MM.1S (cell line): ENCODE data around the gene JMJD7.

Experiments
- DNase-seq: peaks from one replicate; pipeline ENCODE4 v3.0.0-alpha.2; 2015
- H2AFZ ChIP-seq: fragments of 300-600 bp; sonication (generic); 2 replicates; pipeline ENCODE4 v1.6.0; 2016; ENCODE audit warnings: antibody characterized with exemption, low read length
- H3F3A ChIP-seq: fragments of 300-600 bp; sonication (generic); 2 replicates; pipeline ENCODE4 v1.6.1; 2016; ENCODE audit warnings: mild to moderate bottlenecking, antibody characterized with exemption, low read length, moderate library complexity, mixed read lengths; ENCODE audit not compliant: insufficient read depth
- H3K27ac ChIP-seq: fragments of 300-600 bp; sonication (generic); 2 replicates; pipeline ENCODE4 v1.5.1; 2016; ENCODE audit warnings: mild to moderate bottlenecking, low read length
- H3K27me3 ChIP-seq: fragments of 300-600 bp; sonication (generic); replicated peaks from 2 replicates; pipeline ENCODE4 v1.6.0; 2016; ENCODE audit warnings: low read length; ENCODE audit not compliant: insufficient read depth
- H3K36me3 ChIP-seq: fragments of 300-600 bp; sonication (generic); replicated peaks from 2 replicates; pipeline ENCODE4 v1.6.1; 2016; ENCODE audit warnings: mild to moderate bottlenecking, low read length, mixed read lengths; ENCODE audit not compliant: insufficient read depth
- H3K4me1 ChIP-seq: fragments of 300-600 bp; sonication (generic); 2 replicates; pipeline ENCODE4 v1.6.1; 2016; ENCODE audit warnings: low read length, mixed read lengths
- H3K4me2 ChIP-seq: fragments of 300-600 bp; sonication (generic); 2 replicates; pipeline ENCODE4 v1.6.0; 2016; ENCODE audit warnings: low read depth, low read length
- H3K4me3 ChIP-seq: fragments of 300-600 bp; sonication (generic); 2 replicates; pipeline ENCODE4 v1.5.1; 2016; ENCODE audit warnings: low read length, mixed read lengths
- H3K79me2 ChIP-seq: fragments of 300-600 bp; sonication (generic); 2 replicates; pipeline ENCODE4 v1.6.1; 2016; ENCODE audit warnings: mixed run types, low read length, mixed read lengths
- H3K9ac ChIP-seq: fragments of 300-600 bp; sonication (generic); 2 replicates; pipeline ENCODE4 v1.6.1; 2016; ENCODE audit warnings: low read length, mixed read lengths
- H3K9me2 ChIP-seq: fragments of 300-600 bp; sonication (generic); replicated peaks from 2 replicates; pipeline ENCODE4 v1.6.1; 2016; ENCODE audit warnings: mild to moderate bottlenecking, low read length, mixed read lengths; ENCODE audit not compliant: insufficient read depth
- H3K9me3 ChIP-seq: fragments of 300-600 bp; sonication (generic); replicated peaks from 2 replicates; pipeline ENCODE4 v1.6.1; 2016; ENCODE audit warnings: mild to moderate bottlenecking, low read length, mixed read lengths; ENCODE audit not compliant: insufficient read depth
- H4K20me1 ChIP-seq: fragments of 300-600 bp; sonication (generic); 2 replicates; pipeline ENCODE4 v1.6.1; 2016; ENCODE audit warnings: mild to moderate bottlenecking, low read length, moderate library complexity, mixed read lengths; ENCODE audit not compliant: insufficient read depth
- CTCF ChIP-seq: fragments of 300-600 bp; sonication (generic); IDR thresholded peaks from 2 replicates; pipeline ENCODE4 v1.5.1; 2016; ENCODE audit warnings: antibody characterized with exemption, low read length, mixed read lengths
- EZH2 ChIP-seq: fragments of 300-600 bp; sonication (generic); optimal IDR thresholded peaks from 2 replicates; pipeline ENCODE3; 2017; ENCODE audit warnings: low read depth, mild to moderate bottlenecking, antibody characterized with exemption, low read length, mixed read lengths
- EZH2phosphoT487 ChIP-seq: fragments of 300-600 bp; sonication (generic); IDR thresholded peaks from 2 replicates; pipeline ENCODE4 v1.6.1; 2018; ENCODE audit warnings: antibody characterized with exemption, low read length

Gene JMJD7

GRCh38 chr15:41834096-41834495 lies 6.2 kb downstream of the JMJD7 start:
- Histone ChIP-seq H3K9ac (no peak overlapping the region), H4K20me1 (no peaks in the 10 kb centered on the region), H3K27me3 (no peaks in the 10 kb centered on the region), H3K79me2 (no peaks in the 10 kb centered on the region), H3K9me3 (no peaks in the 10 kb centered on the region), H3K27ac (no peak overlapping the region), H3K9me2 (no peaks in the 10 kb centered on the region), H3K4me3 (no peak overlapping the region), H3K4me1 (no peaks in the 10 kb centered on the region), H2AFZ (no peak overlapping the region), H3K4me2 (no peak overlapping the region), H3F3A (no peaks in the 10 kb centered on the region), H3K36me3 (no peaks in the 10 kb centered on the region)
- DNase-seq: no peak
- no peak for TF ChIP-seq EZH2phosphoT487
- TF ChIP-seq CTCF: no peak
- TF ChIP-seq EZH2: no peak

GRCh38 chr15:41836073-41836472 lies 8.2 kb downstream of the JMJD7 start:
- no peak overlapping the region for H3K4me3 ChIP-seq
- H3K4me1 ChIP-seq: no peaks in the 10 kb centered on the region
- H3K79me2 ChIP-seq: no peaks in the 10 kb centered on the region
- no peaks in the 10 kb centered on the region for H3K36me3 ChIP-seq
- no peak overlapping the region for H2AFZ ChIP-seq
- no peak overlapping the region for H3K9ac ChIP-seq
- H3F3A ChIP-seq: no peaks in the 10 kb centered on the region
- no peaks in the 10 kb centered on the region for H3K9me3 ChIP-seq
- H4K20me1 ChIP-seq: no peaks in the 10 kb centered on the region
- no peak for TF ChIP-seq CTCF
- TF ChIP-seq EZH2phosphoT487: no peak
- no peak for TF ChIP-seq EZH2
- no peaks in the 10 kb centered on the region for H3K9me2 ChIP-seq
- no peak overlapping the region for H3K4me2 ChIP-seq
- DNase-seq: no peak
- H3K27me3 ChIP-seq: no peaks in the 10 kb centered on the region
- H3K27ac ChIP-seq: no peak overlapping the region

GRCh38 chr15:41836713-41837454 lies 9.0 kb downstream of the JMJD7 start:
- DNase-seq: no peak
- no peaks in the 10 kb centered on the region for H3K79me2 ChIP-seq
- no peaks in the 10 kb centered on the region for H3K9me2 ChIP-seq
- H3K4me2 ChIP-seq: no peak overlapping the region
- TF ChIP-seq CTCF (no peak), EZH2phosphoT487 (no peak), EZH2 (no peak)
- H3K9me3 ChIP-seq: no peaks in the 10 kb centered on the region
- no peaks in the 10 kb centered on the region for H3K36me3 ChIP-seq
- no peaks in the 10 kb centered on the region for H3F3A ChIP-seq
- no peak overlapping the region for H3K9ac ChIP-seq
- H3K27ac ChIP-seq: no peak overlapping the region
- no peaks in the 10 kb centered on the region for H4K20me1 ChIP-seq
- H3K27me3 ChIP-seq: no peaks in the 10 kb centered on the region
- H3K4me1 ChIP-seq: no peaks in the 10 kb centered on the region
- H2AFZ ChIP-seq: no peak overlapping the region
- H3K4me3 ChIP-seq: no peak overlapping the region
